Activated T-cell treated with anti-CD3 and anti-CD28 coated beads, Interleukin-2, amount 50 U/mL, for 72 hours (primary cell): ENCODE results near the gene RBM8A. TPM values are rescaled to one million over a fixed set of nuclear protein-coding genes. Genes with fewer than 3 reads are reported as not detected.

Experiments used
- ATAC-seq, 2 donors: fragments of 150-1000 bp; cut with Tn5 transposase; replicated peaks in 1 of 2; 2 replicates each; pipeline ENCODE4 v1.10.0; 2021; ENCODE audit warnings: moderate library complexity in 2 of 2, mild to moderate bottlenecking in 1 of 2
- DNase-seq, 2 donors: peaks; one replicate each; pipeline ENCODE4 v3.0.0; 2021 to 2022; ENCODE audit warnings: mixed read lengths in 1 of 2
- H3K27ac Mint-ChIP-seq: one replicate; pipeline ENCODE4 v1.8.0; 2022; ENCODE audit warnings: mild to moderate bottlenecking, moderate library complexity, mixed read lengths
- H3K27me3 Mint-ChIP-seq: one replicate; pipeline ENCODE4 v1.8.0; 2022; ENCODE audit warnings: low read depth, mixed read lengths
- H3K36me3 Mint-ChIP-seq, 2 donors: one replicate each; pipeline ENCODE4 v1.8.0; 2022; ENCODE audit warnings: mixed read lengths in 2 of 2, mild to moderate bottlenecking in 1 of 2; ENCODE audit not compliant: insufficient read depth in 2 of 2
- H3K4me1 Mint-ChIP-seq: one replicate; pipeline ENCODE4 v1.8.0; 2022; ENCODE audit warnings: low read depth, mixed read lengths
- H3K4me3 Mint-ChIP-seq, 2 donors: one replicate each; pipeline ENCODE4 v1.8.0; 2022; ENCODE audit warnings: mild to moderate bottlenecking in 2 of 2, mixed read lengths in 2 of 2, moderate library complexity in 2 of 2
- H3K9me3 Mint-ChIP-seq, 2 donors: one replicate each; pipeline ENCODE4 v1.8.0; 2022; ENCODE audit warnings: mixed read lengths in 2 of 2
- total RNA-seq, 2 donors: library from RNA; stranded (reverse); gene quantifications; one replicate each; pipeline ENCODE4 v1.2.3, GENCODE V29; 2022

Gene RBM8A
- total RNA-seq, 2 donors from 2014 or later = 238 to 244 TPM

DNA sequence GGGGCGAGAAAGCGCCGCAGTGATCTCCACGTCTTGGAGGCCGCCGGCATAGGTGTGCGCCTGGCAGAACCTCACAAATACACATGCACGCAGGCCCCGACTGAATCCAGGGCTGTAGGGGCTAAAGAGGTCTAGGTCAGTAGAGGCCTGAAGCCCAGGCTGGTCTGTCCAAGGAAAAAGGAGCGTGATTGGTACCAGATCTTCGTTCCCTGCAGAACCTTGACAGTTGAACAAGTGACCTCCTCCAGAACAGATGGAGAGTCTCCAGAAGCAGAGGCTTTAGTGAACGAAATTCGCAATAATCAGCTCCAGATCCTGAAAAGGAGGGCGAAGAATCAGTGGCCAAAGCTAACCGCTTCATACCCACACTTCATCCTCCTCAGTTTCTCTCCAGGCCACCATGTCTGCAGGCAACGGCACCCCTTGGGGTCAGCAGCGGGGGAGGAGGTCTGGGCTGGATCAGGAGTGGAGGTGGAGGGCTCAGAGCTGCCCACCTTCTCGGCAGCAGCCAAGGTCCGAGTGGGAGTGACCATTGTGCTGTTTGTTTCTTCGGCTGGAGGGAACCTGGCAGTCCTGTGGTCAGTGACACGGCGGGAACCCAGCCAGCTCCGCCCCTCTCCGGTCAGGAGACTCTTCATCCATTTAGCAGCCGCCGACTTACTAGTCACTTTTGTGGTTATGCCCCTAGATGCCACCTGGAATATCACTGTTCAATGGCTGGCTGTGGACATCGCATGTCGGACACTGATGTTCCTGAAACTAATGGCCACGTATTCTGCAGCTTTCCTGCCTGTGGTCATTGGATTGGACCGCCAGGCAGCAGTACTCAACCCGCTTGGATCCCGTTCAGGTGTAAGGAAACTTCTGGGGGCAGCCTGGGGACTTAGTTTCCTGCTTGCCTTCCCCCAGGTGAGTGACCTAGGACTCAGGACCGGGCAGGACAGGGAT lies 8.0 kb downstream of the RBM8A start:
- Mint-ChIP-seq H3K9me3 (no peaks in the 10 kb centered on the region), H3K27ac (peak overlapping the region; percentile 96), H3K36me3 (peaks cover 2 to 14% of the 10 kb centered on the region in 2 donors), H3K4me3 (peak overlapping the region; percentile 88 to 91), H3K4me1 (peaks cover 42% of the 10 kb centered on the region), H3K27me3 (no peaks in the 10 kb centered on the region)
- peak; percentile 35 to 40 for DNase-seq
- ATAC-seq = peak; percentile 22 to 24

GRCh38 chr1:145918144-145918991 lies 8.9 kb downstream of the RBM8A start, which contains the start of gene PEX11B:
Gene PEX11B (minus strand): TSS chr1:145918717. CDS start chr1:145918688, 29 bp downstream.
- Mint-ChIP-seq H3K9me3 (no peaks in the 10 kb centered on the region), H3K4me3 (peak within 1 kb of the TSS; percentile 88 to 91), H3K36me3 (peaks cover 2 to 19% of the 10 kb centered on the region in 2 donors), H3K27me3 (no peaks in the 10 kb centered on the region), H3K27ac (peak within 1 kb of the TSS; percentile 96), H3K4me1 (peaks cover 51% of the 10 kb centered on the region)
- ATAC-seq (peak; percentile 92), DNase-seq (peak; percentile 92 to 93)

- Mint-ChIP-seq H3K4me1 (peaks cover 58% of the 10 kb centered on the region), H3K9me3 (no peaks in the 10 kb centered on the region), H3K27me3 (no peaks in the 10 kb centered on the region), H3K4me3 (peak overlapping the region; percentile 88 to 91), H3K27ac (peak overlapping the region; percentile 96), H3K36me3 (peaks cover 2 to 16% of the 10 kb centered on the region in 2 donors)
- DNase-seq (no peak), ATAC-seq (no peak)
These were observed 9.7 kb downstream of the RBM8A start for GRCh38 chr1:145917595-145917994.

DNA sequence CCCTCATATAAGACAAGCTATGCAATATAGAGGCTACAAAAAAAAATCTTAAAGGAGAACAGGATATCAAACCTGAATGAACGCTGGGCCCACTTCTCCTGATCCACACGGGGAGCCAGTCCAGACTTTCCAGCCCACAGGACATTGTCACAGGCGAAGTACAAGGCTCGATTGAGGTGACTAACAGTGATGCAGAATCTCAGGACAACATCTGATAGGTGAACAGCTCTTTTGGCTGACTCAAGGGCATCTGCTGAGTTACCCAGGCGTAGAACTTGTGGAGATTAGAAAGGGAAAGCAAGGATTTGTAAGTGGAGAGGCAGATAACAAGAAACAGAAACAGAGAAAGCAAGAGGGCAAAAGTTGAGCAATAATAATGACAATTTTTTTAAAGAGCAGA lies 10.5 kb downstream of the RBM8A start:
- ATAC-seq (no peak), DNase-seq (no peak)
- Mint-ChIP-seq H3K27me3 (no peaks in the 10 kb centered on the region), H3K36me3 (peaks cover 2 to 16% of the 10 kb centered on the region in 2 donors), H3K9me3 (no peaks in the 10 kb centered on the region), H3K27ac (peak overlapping the region; percentile 78), H3K4me3 (peak overlapping the region; percentile 66 to 91), H3K4me1 (peaks cover 58% of the 10 kb centered on the region)

DNA sequence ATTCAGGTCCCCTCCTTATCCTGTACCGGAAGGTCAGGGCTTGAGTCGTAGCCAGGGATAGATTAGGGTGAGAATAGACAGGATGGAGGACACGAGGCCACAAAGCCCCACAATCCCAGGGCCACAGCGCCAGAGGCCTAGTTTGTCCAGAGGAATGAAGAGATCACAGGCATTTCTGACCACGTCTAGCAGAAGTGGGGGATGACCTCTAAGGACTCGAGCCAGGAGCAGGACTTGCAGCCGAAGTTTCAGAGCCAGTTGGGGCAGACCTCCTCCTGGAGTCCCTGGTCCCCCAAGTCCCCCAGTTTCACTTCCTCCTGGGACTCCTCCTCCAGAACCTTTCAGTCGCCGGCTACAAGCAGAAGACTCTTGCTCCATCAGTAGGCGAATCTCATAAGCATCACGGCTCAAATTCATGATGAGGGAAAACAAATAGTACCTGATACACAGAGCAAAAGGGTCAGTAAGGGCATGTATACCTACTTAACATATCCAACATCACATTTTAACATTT lies 15.1 kb downstream of the RBM8A start:
- H3K36me3 Mint-ChIP-seq = peaks cover 4 to 20% of the 10 kb centered on the region in 2 donors

GRCh38 chr1:145908653-145909052 lies 18.6 kb downstream of the RBM8A start:
- H3K4me3 Mint-ChIP-seq = no peak overlapping the region
- no peaks in the 10 kb centered on the region for H3K9me3 Mint-ChIP-seq
- H3K27me3 Mint-ChIP-seq = no peaks in the 10 kb centered on the region
- DNase-seq (no peak), ATAC-seq (no peak)
- no peak overlapping the region for H3K27ac Mint-ChIP-seq
- peaks cover 2 to 6% of the 10 kb centered on the region in 2 donors for H3K36me3 Mint-ChIP-seq
- H3K4me1 Mint-ChIP-seq = peaks cover 15% of the 10 kb centered on the region

More for the DNA sequence above, 15.1 kb downstream of the RBM8A start:
- peaks cover 37% of the 10 kb centered on the region for H3K4me1 Mint-ChIP-seq
- ATAC-seq (no peak), DNase-seq (no peak)
- no peak overlapping the region for H3K4me3 Mint-ChIP-seq
- no peaks in the 10 kb centered on the region for H3K27me3 Mint-ChIP-seq
- no peak overlapping the region for H3K27ac Mint-ChIP-seq
- no peaks in the 10 kb centered on the region for H3K9me3 Mint-ChIP-seq

GRCh38 chr1:145906954-145907753 lies 20.1 kb downstream of the RBM8A start:
- Mint-ChIP-seq H3K27ac (no peak overlapping the region), H3K4me3 (no peak overlapping the region), H3K27me3 (no peaks in the 10 kb centered on the region), H3K36me3 (peaks cover 2 to 4% of the 10 kb centered on the region in 2 donors), H3K9me3 (no peaks in the 10 kb centered on the region), H3K4me1 (peaks cover 5% of the 10 kb centered on the region)
- DNase-seq (no peak), ATAC-seq (no peak)

GRCh38 chr1:145901312-145902021 lies 25.8 kb downstream of the RBM8A start:
- no peaks in the 10 kb centered on the region for H3K4me1 Mint-ChIP-seq
- no peak for DNase-seq
- no peak for ATAC-seq
- H3K4me3 Mint-ChIP-seq = no peak overlapping the region
- no peak overlapping the region for H3K27ac Mint-ChIP-seq
- H3K9me3 Mint-ChIP-seq = no peaks in the 10 kb centered on the region
- H3K27me3 Mint-ChIP-seq = no peaks in the 10 kb centered on the region
- no peaks in the 10 kb centered on the region for H3K36me3 Mint-ChIP-seq

DNA sequence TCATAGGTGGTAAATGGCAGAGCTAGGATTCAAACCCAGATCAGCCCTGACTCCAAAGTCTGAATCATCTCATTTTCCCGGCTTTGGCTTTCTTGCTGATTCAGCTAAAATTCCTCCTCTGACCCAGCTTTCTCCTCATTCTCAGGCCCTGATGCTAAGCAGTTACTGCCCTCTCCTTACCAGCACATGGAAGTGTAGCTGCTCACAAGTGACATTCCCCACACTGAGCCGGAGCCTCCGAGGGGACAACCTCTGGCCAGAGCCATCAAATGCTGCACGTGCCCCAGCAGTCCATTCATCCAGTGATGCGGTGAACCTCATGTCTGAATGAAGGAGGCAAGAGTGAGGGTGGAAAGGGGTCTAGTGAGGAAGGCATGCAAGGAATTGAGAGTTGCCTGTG lies 28.5 kb downstream of the RBM8A start:
- no peak overlapping the region for H3K4me3 Mint-ChIP-seq
- no peak overlapping the region for H3K27ac Mint-ChIP-seq
- ATAC-seq (no peak), DNase-seq (no peak)
- H3K27me3 Mint-ChIP-seq = no peaks in the 10 kb centered on the region
- no peaks in the 10 kb centered on the region for H3K9me3 Mint-ChIP-seq
- no peaks in the 10 kb centered on the region for H3K4me1 Mint-ChIP-seq
- no peaks in the 10 kb centered on the region for H3K36me3 Mint-ChIP-seq

GRCh38 chr1:145897969-145898368 lies 29.3 kb downstream of the RBM8A start:
- H3K27me3 Mint-ChIP-seq = no peaks in the 10 kb centered on the region
- DNase-seq (no peak), ATAC-seq (no peak)
- no peaks in the 10 kb centered on the region for H3K36me3 Mint-ChIP-seq
- H3K4me3 Mint-ChIP-seq = no peak overlapping the region
- H3K4me1 Mint-ChIP-seq = no peaks in the 10 kb centered on the region
- no peak overlapping the region for H3K27ac Mint-ChIP-seq
- H3K9me3 Mint-ChIP-seq = no peaks in the 10 kb centered on the region

GRCh38 chr1:145895471-145895870 lies 31.8 kb downstream of the RBM8A start:
- Mint-ChIP-seq H3K36me3 (no peaks in the 10 kb centered on the region), H3K4me3 (no peak overlapping the region), H3K27me3 (no peaks in the 10 kb centered on the region), H3K27ac (no peak overlapping the region), H3K4me1 (no peaks in the 10 kb centered on the region), H3K9me3 (no peaks in the 10 kb centered on the region)
- ATAC-seq = no peak
- DNase-seq = no peak
